Measurements from ENCODE around the gene ORC2. TPM values are rescaled to one million over a fixed set of nuclear protein-coding genes. Genes with fewer than 3 reads are reported as not detected.

ORC2 gene
- total RNA-seq, 4 donors from 2014 or later = 23.8 to 51.2 (median 28.7) TPM

DNA sequence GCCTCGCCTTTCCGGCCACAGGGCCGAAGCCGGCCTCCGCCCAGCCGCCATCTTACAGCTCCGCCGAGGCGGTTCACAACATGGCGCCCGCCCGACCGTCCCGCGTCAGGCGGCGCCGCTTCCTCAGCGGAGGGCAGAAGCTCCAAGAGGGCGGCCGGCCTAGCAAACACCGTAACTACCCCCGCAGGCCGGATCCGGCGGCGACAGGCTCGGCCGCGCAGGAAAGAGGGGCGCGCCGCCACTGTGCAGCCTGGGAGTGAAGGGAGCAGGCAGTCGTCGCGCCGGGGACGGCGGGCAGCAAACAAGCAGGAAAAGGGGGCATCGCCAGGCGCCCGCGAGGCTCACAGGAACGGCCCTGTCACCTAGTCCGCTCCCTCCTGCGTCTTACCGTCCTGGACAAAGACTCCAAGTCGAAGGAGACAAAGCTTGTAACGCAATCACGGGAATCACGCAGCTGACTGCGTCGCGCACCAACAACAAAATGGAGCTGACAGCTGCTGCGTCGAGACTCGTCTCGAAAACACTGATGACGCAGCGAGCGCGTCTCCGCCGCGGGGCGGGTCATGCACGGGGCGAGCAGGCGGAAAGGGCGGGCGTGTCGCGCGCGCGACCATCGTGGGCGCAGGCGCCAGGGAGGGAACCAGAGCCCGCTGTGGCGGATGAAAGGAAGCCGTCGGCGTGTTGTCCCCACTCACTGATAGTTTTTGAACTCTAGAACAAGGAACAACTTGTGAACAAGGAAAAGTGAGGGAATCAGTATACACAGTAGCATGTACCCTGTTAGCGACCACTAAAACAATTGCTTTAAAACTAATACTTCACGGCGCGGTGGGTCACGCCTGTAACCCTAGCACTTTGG lies 99.1 kb downstream of the ORC2 start, which contains the start of gene CLK1:
TSS of gene CLK1 (minus strand) at position 483 of the 859 bp plus-strand sequence. CDS start 2,796 bp downstream, outside the sequence.
- peaks cover 0 to 22% (median 10%) of the 10 kb centered on the region in 4 donors for H3K4me1 ChIP-seq

GRCh38 chr2:200863782-200864175 lies 99.7 kb downstream of the ORC2 start:
- DNase-seq = no peak
- peaks cover 0 to 29% (median 11%) of the 10 kb centered on the region in 4 donors for H3K4me1 ChIP-seq
- H3K4me3 ChIP-seq = peak overlapping the region; percentile 78 to 95 (median 81)
- H3K36me3 ChIP-seq = peaks cover 0 to 27% (median 0%) of the 10 kb centered on the region in 3 donors
- no peaks in the 10 kb centered on the region for H3K27me3 ChIP-seq
- H3K9me3 ChIP-seq = no peaks in the 10 kb centered on the region
- TF ChIP-seq POLR2A (IDR thresholded peaks at IDR 0.05) (no peak), CTCF (IDR thresholded peaks at IDR 0.05) (no peak)
- H3K27ac ChIP-seq = peak overlapping the region; percentile 95 to 100 (median 98)

More for the DNA sequence above, 99.1 kb downstream of the ORC2 start, which contains the start of gene CLK1:
- Histone ChIP-seq H3K27me3 (no peaks in the 10 kb centered on the region), H3K36me3 (peaks cover 0 to 20% (median 0%) of the 10 kb centered on the region in 3 donors), H3K27ac (peak within 1 kb of the TSS; percentile 95 to 100 (median 98)), H3K9me3 (no peaks in the 10 kb centered on the region), H3K4me3 (peak within 1 kb of the TSS; percentile 78 to 95 (median 81))
- DNase-seq = peak; percentile 97 to 99 (median 98)
- TF ChIP-seq CTCF (IDR thresholded peaks at IDR 0.05) (no peak), POLR2A (IDR thresholded peaks at IDR 0.05) (peak; percentile 99 to 100)

DNA sequence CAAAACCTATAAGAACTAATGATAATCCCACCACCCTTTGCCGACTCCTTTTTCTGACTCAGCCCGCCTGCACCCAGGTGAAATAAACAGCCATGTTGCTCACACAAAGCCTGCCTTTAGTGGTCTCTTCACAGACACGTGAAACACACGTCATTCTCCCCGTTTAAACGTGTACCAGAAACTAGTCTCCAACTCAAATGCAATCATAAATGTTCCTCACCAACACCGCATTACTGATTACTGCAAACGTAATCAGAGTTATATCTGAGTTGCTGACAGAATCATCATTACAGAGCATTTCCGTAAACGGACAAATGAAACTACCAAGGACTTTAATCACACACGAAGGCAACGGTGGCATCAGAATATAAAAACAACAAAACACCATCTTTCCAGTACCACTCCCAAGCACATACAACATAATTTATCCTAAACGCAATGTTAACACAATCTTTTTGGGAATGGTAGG lies 100.9 kb downstream of the ORC2 start:
- peaks cover 0 to 37% (median 11%) of the 10 kb centered on the region in 4 donors for H3K4me1 ChIP-seq

GRCh38 chr2:200861617-200862155 lies 101.8 kb downstream of the ORC2 start:
- no peak for DNase-seq
- no peaks in the 10 kb centered on the region for H3K9me3 ChIP-seq
- TF ChIP-seq CTCF (IDR thresholded peaks at IDR 0.05) = no peak
- TF ChIP-seq POLR2A (IDR thresholded peaks at IDR 0.05) = no peak
- peak overlapping the region; percentile 78 to 95 (median 81) for H3K4me3 ChIP-seq
- no peaks in the 10 kb centered on the region for H3K27me3 ChIP-seq
- peaks cover 3 to 48% (median 5%) of the 10 kb centered on the region in 3 donors for H3K36me3 ChIP-seq
- H3K4me1 ChIP-seq = peaks cover 0 to 37% (median 11%) of the 10 kb centered on the region in 4 donors
- peak overlapping the region in 3 of 4 donors; percentile 95 to 100 (median 100) for H3K27ac ChIP-seq

More for the DNA sequence above, 100.9 kb downstream of the ORC2 start:
- H3K27ac ChIP-seq = peak overlapping the region; percentile 95 to 100 (median 98)
- DNase-seq = no peak
- TF ChIP-seq POLR2A (IDR thresholded peaks at IDR 0.05) (peak; percentile 14 to 29), CTCF (IDR thresholded peaks at IDR 0.05) (no peak)
- H3K36me3 ChIP-seq = peaks cover 0 to 39% (median 5%) of the 10 kb centered on the region in 3 donors
- no peaks in the 10 kb centered on the region for H3K9me3 ChIP-seq
- H3K4me3 ChIP-seq = peak overlapping the region; percentile 78 to 95 (median 81)
- H3K27me3 ChIP-seq = no peaks in the 10 kb centered on the region

DNA sequence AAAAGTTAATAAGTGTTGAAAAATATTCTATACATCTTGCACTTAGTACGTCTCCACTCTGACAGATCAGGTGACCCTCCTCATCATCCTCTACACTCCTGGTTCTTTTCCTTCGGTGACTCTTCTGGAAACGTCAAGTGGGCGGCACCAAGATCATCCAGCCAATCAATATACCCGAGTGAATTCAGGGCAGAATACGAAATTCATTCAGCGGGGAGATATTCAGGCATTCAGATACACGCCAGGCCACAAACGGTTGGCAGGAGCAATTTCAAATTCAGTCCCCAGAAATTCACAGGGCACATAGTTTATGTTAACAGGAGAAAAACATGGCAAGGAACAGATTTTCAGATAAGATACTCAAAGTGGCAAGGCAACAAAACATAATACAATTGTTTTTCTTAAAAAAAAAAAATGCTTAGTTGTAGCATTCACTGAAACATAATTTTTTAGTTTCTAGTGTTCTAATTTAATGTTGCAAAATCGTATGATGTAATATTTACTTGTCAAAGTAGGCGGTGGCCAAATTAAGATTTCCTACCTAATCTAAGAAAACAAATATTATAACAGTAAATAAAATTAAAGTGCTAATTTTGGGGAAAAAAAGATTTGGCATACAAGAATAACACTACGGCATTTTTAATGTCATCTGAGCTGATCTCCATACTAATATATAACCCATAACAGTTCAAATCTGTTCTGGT lies 103.2 kb downstream of the ORC2 start:
- Histone ChIP-seq H3K27ac (no peak overlapping the region), H3K4me3 (peak overlapping the region in 3 of 4 donors; percentile 80 to 95 (median 82)), H3K4me1 (peaks cover 0 to 36% (median 11%) of the 10 kb centered on the region in 4 donors), H3K9me3 (no peaks in the 10 kb centered on the region), H3K36me3 (peaks cover 3 to 62% (median 5%) of the 10 kb centered on the region in 3 donors), H3K27me3 (no peaks in the 10 kb centered on the region)
- no peak for DNase-seq
- TF ChIP-seq POLR2A (IDR thresholded peaks at IDR 0.05) (no peak), CTCF (IDR thresholded peaks at IDR 0.05) (no peak)
